Gastrocnemius medialis (tissue), 4 donors: ENCODE measurements around the gene KIT. TPM values are rescaled to one million over a fixed set of nuclear protein-coding genes. Genes with fewer than 3 reads are reported as not detected.

Experiments
- ATAC-seq, 2 donors: fragments of 150-250 bp; one replicate each; pipeline ENCODE4 v1.9.1; 2016
- DNase-seq, 2 donors: peaks; one replicate each; pipeline ENCODE4 v3.0.0-alpha.2; 2019
- H3K27ac ChIP-seq, 4 donors: fragments of 200-600 bp; sonication (generic); 1 replicate in 1 of 4; 2 replicates in 3 of 4; pipeline ENCODE4 v1.5.1; 2016 to 2018; ENCODE audit warnings: mild to moderate bottlenecking in 2 of 4, moderate library complexity in 1 of 4
- H3K27me3 ChIP-seq, 3 donors: fragments of 200-600 bp; sonication (generic) in 2 of 3; 1 replicate in 1 of 3; 2 replicates in 2 of 3; pipeline versions ENCODE4 v1.5.1 to v1.6.0; 2016 to 2019; ENCODE audit warnings: mild to moderate bottlenecking in 1 of 3, moderate library complexity in 1 of 3
- H3K36me3 ChIP-seq, 2 donors: fragments of 200-600 bp; sonication (generic) in 1 of 2; one replicate each; pipeline ENCODE4 v1.5.1; 2017 to 2018
- H3K4me1 ChIP-seq, 2 donors: fragments of 200-600 bp; sonication (generic) in 1 of 2; one replicate each; pipeline ENCODE4 v1.5.1; 2016 to 2017; ENCODE audit warnings: mild to moderate bottlenecking in 2 of 2
- H3K4me3 ChIP-seq, 4 donors: fragments of 200-600 bp; sonication (generic) in 3 of 4; 1 replicate in 1 of 4; 2 replicates in 3 of 4; pipeline ENCODE4 v1.5.1; 2016 to 2019; ENCODE audit warnings: mild to moderate bottlenecking in 2 of 4
- H3K9me3 ChIP-seq, 3 donors: fragments of 200-600 bp; sonication (generic) in 2 of 3; 1 replicate in 1 of 3; 2 replicates in 2 of 3; pipeline ENCODE4 v1.5.1; 2016 to 2019
- CTCF ChIP-seq, 5 experiments: fragments of 450-650 bp in 3 of 5; fragments of 200-600 bp in 2 of 5; sonication (generic) in 2 of 5; IDR thresholded peaks in 4 of 5; conservative IDR thresholded peaks in 1 of 5; 1 replicate in 4 of 5; 2 replicates in 1 of 5; pipeline ENCODE4 v1.5.1; 2016 to 2019; ENCODE audit warnings: antibody characterized with exemption in 5 of 5, mild to moderate bottlenecking in 3 of 5, moderate library complexity in 3 of 5
- POLR2A ChIP-seq, 2 donors: fragments of 450-650 bp; IDR thresholded peaks; one replicate each; pipeline ENCODE4 v1.6.1; 2017; ENCODE audit warnings: antibody characterized with exemption in 2 of 2, mild to moderate bottlenecking in 2 of 2, moderate library complexity in 2 of 2
- in situ Hi-C, 4 donors: fragments of 200-750 bp; cut with MboI; loops; one replicate each; pipeline versions ENCODE4 v1.15.0 to v1.8.0; 2017; ENCODE audit warnings: low sequenced_read_pairs in 4 of 4
- intact Hi-C: fragments of 100-400 bp; cut with DNase I; formaldehyde crosslinking; loops from one replicate; pipeline ENCODE4 v1.15.1; 2023; ENCODE audit warnings: low total_unique reads
- total RNA-seq, 4 donors: library from RNA; depleted of rRNA; stranded (reverse); fragments of >200 nt; gene quantifications; one replicate each; pipeline versions ENCODE4 v1.1.0 to v1.2.3, GENCODE V29; 2016

The KIT gene
- total RNA-seq, 4 donors from 2014 or later = 0.62 to 2.9 (median 1.9) TPM

- ATAC-seq (no peak), DNase-seq (no peak)
- Histone ChIP-seq H3K36me3 (no peaks in the 10 kb centered on the region), H3K27me3 (no peaks in the 10 kb centered on the region), H3K4me1 (no peaks in the 10 kb centered on the region), H3K9me3 (no peaks in the 10 kb centered on the region), H3K27ac (no peak overlapping the region), H3K4me3 (no peak overlapping the region)
- TF ChIP-seq CTCF (IDR thresholded peaks at IDR 0.05 in 4 of 5, conservative IDR thresholded peaks at IDR 0.05 in 1 of 5) (no peak), POLR2A (IDR thresholded peaks at IDR 0.05) (no peak)
- intact Hi-C loops = no loop called here
- in situ Hi-C loops = no loop called here
These were observed 19.7 kb downstream of the KIT start for GRCh38 chr4:54677416-54677815.

- TF ChIP-seq POLR2A (IDR thresholded peaks at IDR 0.05) (no peak), CTCF (IDR thresholded peaks at IDR 0.05 in 4 of 5, conservative IDR thresholded peaks at IDR 0.05 in 1 of 5) (no peak)
- no peak for ATAC-seq
- in situ Hi-C loops = no loop called here
These were observed 20.3 kb downstream of the KIT start for GRCh38 chr4:54677853-54678650.

GRCh38 chr4:54678826-54679225 lies 21.1 kb downstream of the KIT start:
- Histone ChIP-seq H3K9me3 (no peaks in the 10 kb centered on the region), H3K27me3 (no peaks in the 10 kb centered on the region), H3K36me3 (no peaks in the 10 kb centered on the region), H3K4me3 (no peak overlapping the region), H3K27ac (no peak overlapping the region), H3K4me1 (no peaks in the 10 kb centered on the region)
- intact Hi-C loops (no loop called here), in situ Hi-C loops (no loop called here)
- ATAC-seq (no peak), DNase-seq (no peak)
- TF ChIP-seq POLR2A (IDR thresholded peaks at IDR 0.05) (no peak), CTCF (IDR thresholded peaks at IDR 0.05 in 4 of 5, conservative IDR thresholded peaks at IDR 0.05 in 1 of 5) (no peak)

More at GRCh38 chr4:54677853-54678650, 20.3 kb downstream of the KIT start:
- intact Hi-C loops = no loop called here
- no peak for DNase-seq
- Histone ChIP-seq H3K27ac (no peak overlapping the region), H3K4me1 (no peaks in the 10 kb centered on the region), H3K36me3 (no peaks in the 10 kb centered on the region), H3K27me3 (no peaks in the 10 kb centered on the region), H3K4me3 (no peak overlapping the region), H3K9me3 (no peaks in the 10 kb centered on the region)

GRCh38 chr4:54679813-54680212 lies 22.1 kb downstream of the KIT start:
- Histone ChIP-seq H3K27ac (no peak overlapping the region), H3K9me3 (no peaks in the 10 kb centered on the region), H3K4me3 (no peak overlapping the region), H3K27me3 (no peaks in the 10 kb centered on the region), H3K4me1 (no peaks in the 10 kb centered on the region), H3K36me3 (no peaks in the 10 kb centered on the region)
- intact Hi-C loops (no loop called here), in situ Hi-C loops (no loop called here)
- DNase-seq = no peak
- no peak for ATAC-seq
- TF ChIP-seq CTCF (IDR thresholded peaks at IDR 0.05 in 4 of 5, conservative IDR thresholded peaks at IDR 0.05 in 1 of 5) (no peak), POLR2A (IDR thresholded peaks at IDR 0.05) (no peak)
